Natural killer cell (primary cell): Measurements from ENCODE around the gene FBLN5. TPM values are rescaled to one million over a fixed set of nuclear protein-coding genes. Genes with fewer than 3 reads are reported as not detected.

Experiments used
- ATAC-seq, 3 donors: fragments of 150-1000 bp in 2 of 3; fragments of 200-7000 bp in 1 of 3; cut with Tn5 transposase; 1 replicate in 1 of 3; 2 replicates in 2 of 3; pipeline ENCODE4 v1.10.0; 2021; ENCODE audit warnings: mild to moderate bottlenecking in 2 of 3, moderate library complexity in 2 of 3
- DNase-seq, 2 donors: peaks; one replicate each; pipeline versions ENCODE4 v3.0.0 to v3.0.0-alpha.2; 2013 to 2021; ENCODE audit warnings: mixed read lengths in 1 of 2
- H3K27ac ChIP-seq: one replicate; pipeline ENCODE4 v1.5.1; 2013; ENCODE audit warnings: mild to moderate bottlenecking, low read length
- H3K27me3 ChIP-seq: one replicate; pipeline ENCODE4 v1.6.1; 2013; ENCODE audit warnings: low read length; ENCODE audit not compliant: control insufficient read depth, insufficient read depth
- H3K36me3 ChIP-seq: one replicate; pipeline ENCODE4 v1.6.1; 2013; ENCODE audit warnings: low read length; ENCODE audit not compliant: control insufficient read depth, insufficient read depth
- H3K4me1 ChIP-seq: one replicate; pipeline ENCODE4 v1.6.1; 2013; ENCODE audit warnings: low read length; ENCODE audit not compliant: control insufficient read depth, insufficient read depth
- H3K4me3 ChIP-seq: one replicate; pipeline ENCODE4 v1.5.1; 2013; ENCODE audit warnings: low read length
- H3K9me3 ChIP-seq: one replicate; pipeline ENCODE4 v1.6.1; 2013; ENCODE audit warnings: low read length; ENCODE audit not compliant: control insufficient read depth, insufficient read depth
- H3K27ac Mint-ChIP-seq, 2 donors: one replicate each; pipeline ENCODE4 v1.8.0; 2022; ENCODE audit warnings: mild to moderate bottlenecking in 2 of 2, mixed read lengths in 2 of 2, moderate library complexity in 1 of 2
- H3K27me3 Mint-ChIP-seq, 2 donors: one replicate each; pipeline ENCODE4 v1.8.0; 2022; ENCODE audit warnings: low read depth in 2 of 2, mixed read lengths in 2 of 2
- H3K36me3 Mint-ChIP-seq: one replicate; pipeline ENCODE4 v1.8.0; 2022; ENCODE audit warnings: mixed read lengths
- H3K4me1 Mint-ChIP-seq, 2 donors: one replicate each; pipeline ENCODE4 v1.8.0; 2022; ENCODE audit warnings: mixed read lengths in 2 of 2
- H3K4me3 Mint-ChIP-seq: one replicate; pipeline ENCODE4 v1.8.0; 2022; ENCODE audit warnings: mild to moderate bottlenecking, moderate library complexity, mixed read lengths
- H3K9me3 Mint-ChIP-seq, 2 donors: one replicate each; pipeline ENCODE4 v1.8.0; 2022; ENCODE audit warnings: mixed read lengths in 2 of 2
- CTCF ChIP-seq: fragments of 200-600 bp; IDR thresholded peaks from one replicate; pipeline ENCODE4 v1.8.0; 2022; ENCODE audit warnings: antibody characterized with exemption
- WGBS: methylation state at CpG from one replicate; pipeline ENCODE4 v1.1.7; 2013; ENCODE audit warnings: missing lambda C conversion rate; ENCODE audit not compliant: insufficient coverage; 5-methylcytosine and 5-hydroxymethylcytosine counted together
- intact Hi-C: fragments of 100-400 bp; cut with micrococcal nuclease; formaldehyde crosslinking; loops from one replicate; pipeline ENCODE4 v1.14.2; 2022
- total RNA-seq, 4 donors: library from RNA; stranded (reverse); fragments of 120-200 nt in 1 of 4; gene quantifications; one replicate each; pipeline versions ENCODE4 v1.2.3 to v1.2.4, GENCODE V29; 2013 to 2022

FBLN5 gene
- total RNA-seq, 3 donors from 2014 or later (not counting 1 experiment from before 2014, with no cell fraction given), result 0.56 to 1.3 (median 1.1) TPM

- DNase-seq (no peak), ATAC-seq (no peak)
- no peaks in the 10 kb centered on the region for H3K9me3 ChIP-seq
- WGBS, result no CpG with 5 or more reads among the region's 1 CpG
- no peak overlapping the region for H3K27ac ChIP-seq
- H3K27ac Mint-ChIP-seq, result peak overlapping the region in 1 of 2 donors; percentile 8
- intact Hi-C loops, result no loop called here
- H3K9me3 Mint-ChIP-seq, result no peaks in the 10 kb centered on the region
- peaks cover 22 to 31% of the 10 kb centered on the region in 2 donors for H3K4me1 Mint-ChIP-seq
- no peak overlapping the region for H3K4me3 ChIP-seq
- H3K27me3 ChIP-seq, result no peaks in the 10 kb centered on the region
- no peak for TF ChIP-seq CTCF
- no peaks in the 10 kb centered on the region for H3K36me3 Mint-ChIP-seq
- H3K4me1 ChIP-seq, result no peaks in the 10 kb centered on the region
- H3K27me3 Mint-ChIP-seq, result no peaks in the 10 kb centered on the region
- no peaks in the 10 kb centered on the region for H3K36me3 ChIP-seq
- no peak overlapping the region for H3K4me3 Mint-ChIP-seq
These were observed 119.7 kb downstream of the FBLN5 start for GRCh38 chr14:91827746-91828145.

Other genes with a start within 250 kb of the FBLN5 start
- 1 to 10 TPM; 3.1 to 5.8 (median 4.2) TPM for gene CATSPERB, start 215.6 kb downstream of the FBLN5 start, total RNA-seq
- 100 to 1,000 TPM in 2 of 3 donors, 10 to 100 TPM in 1; 83.1 to 157 (median 126) TPM for gene TC2N, start 80.2 kb downstream of the FBLN5 start, total RNA-seq
- gene TRIP11, start 92.4 kb upstream of the FBLN5 start, total RNA-seq, result 10 to 100 TPM; 42.9 to 63.6 (median 49.8) TPM
- 10 to 100 TPM; 26.7 to 40.5 (median 30.7) TPM for gene ATXN3, start 158.9 kb upstream of the FBLN5 start, total RNA-seq
- 10 to 100 TPM; 40.9 to 55.4 (median 45.0) TPM for gene NDUFB1, start 174.0 kb upstream of the FBLN5 start, total RNA-seq
- gene CPSF2, start 174.3 kb upstream of the FBLN5 start, total RNA-seq, result 10 to 100 TPM; 24.2 to 39.8 (median 28.6) TPM